ENCODE data around the gene ITCH. TPM values are rescaled to one million over a fixed set of nuclear protein-coding genes. Genes with fewer than 3 reads are reported as not detected.
"Not testable (repeated sequence)": the region's sequence is repeated elsewhere in the genome, so short reads cannot be mapped to it uniquely, and the experiment has no call there.

Gene ITCH
- total RNA-seq, 2 donors from 2014 or later, result 46.2 to 70.6 TPM

- peak overlapping the region; percentile 85 for H3K4me3 ChIP-seq
- H3K4me1 ChIP-seq (ENCODE audit: control insufficient read depth in 1 of 2, low read depth in 2 of 2), result peaks cover 28 to 48% of the 10 kb centered on the region in 2 donors
- H3K27me3 ChIP-seq (replicated peaks; ENCODE audit: insufficient read depth), result no peaks in the 10 kb centered on the region
- TF ChIP-seq CTCF (IDR thresholded peaks at IDR 0.05), result no peak
- H3K27ac ChIP-seq, result peak overlapping the region; percentile 86 to 88
- DNase-seq (ENCODE audit: low spot score) (no peak), ATAC-seq (ENCODE audit: insufficient number of reproducible peaks, low FRiP score, low read depth) (peak; percentile 71)
- H3K9me3 ChIP-seq, result no peaks in the 10 kb centered on the region
- no peaks in the 10 kb centered on the region for H3K36me3 ChIP-seq
These were observed 571 bp downstream of the ITCH start for GRCh38 chr20:34363465-34364222.

DNA sequence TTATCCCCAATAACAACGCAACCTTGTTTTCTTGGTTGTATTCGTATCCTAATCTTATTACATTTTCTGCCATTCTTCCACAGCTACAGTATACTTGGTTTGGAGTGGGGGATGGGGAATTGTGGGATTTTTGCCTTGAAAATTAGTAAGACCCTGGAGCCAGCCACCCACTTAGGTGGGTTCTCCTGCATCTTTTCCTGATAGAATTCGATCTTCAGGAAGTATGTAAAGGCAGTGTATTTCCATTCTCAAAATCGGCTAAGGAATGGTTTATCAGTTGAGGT, 1.1 kb downstream of the ITCH start:
- no peaks in the 10 kb centered on the region for H3K9me3 ChIP-seq
- no peaks in the 10 kb centered on the region for H3K27me3 ChIP-seq (replicated peaks; ENCODE audit: insufficient read depth)
- DNase-seq (ENCODE audit: low spot score) (no peak), ATAC-seq (ENCODE audit: insufficient number of reproducible peaks, low FRiP score, low read depth) (no peak)
- H3K27ac ChIP-seq, result peak overlapping the region; percentile 86 to 88
- H3K36me3 ChIP-seq, result no peaks in the 10 kb centered on the region
- H3K4me3 ChIP-seq, result peak overlapping the region; percentile 85
- TF ChIP-seq CTCF (IDR thresholded peaks at IDR 0.05), result no peak
- peaks cover 28 to 53% of the 10 kb centered on the region in 2 donors for H3K4me1 ChIP-seq (ENCODE audit: control insufficient read depth in 1 of 2, low read depth in 2 of 2)

DNA sequence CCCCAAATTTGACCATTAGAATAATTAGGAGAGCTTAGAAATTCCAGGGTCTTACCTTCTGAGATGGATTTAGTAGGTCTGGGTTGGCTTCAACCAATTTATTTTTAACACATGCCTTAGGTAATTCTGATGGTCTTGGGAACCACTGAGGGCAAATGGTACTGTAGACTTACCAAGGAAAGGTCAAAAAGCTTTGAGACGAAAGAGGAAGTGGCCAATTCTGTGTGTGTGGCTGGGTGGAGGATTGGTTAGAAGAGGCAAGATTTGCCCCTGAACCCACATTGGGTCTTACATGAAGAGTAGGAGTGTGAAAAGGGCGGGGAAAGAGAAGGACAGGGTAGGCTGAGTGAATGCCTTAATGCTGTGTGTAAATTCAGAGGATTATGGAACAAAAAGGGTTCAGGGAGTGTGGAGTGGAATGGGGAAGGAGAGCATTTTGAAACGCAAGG, 2.7 kb downstream of the ITCH start:
- Histone ChIP-seq H3K4me3 (peak overlapping the region; percentile 16), H3K27ac (no peak overlapping the region), H3K27me3 (replicated peaks; ENCODE audit: insufficient read depth) (no peaks in the 10 kb centered on the region), H3K36me3 (peaks cover 12% of the 10 kb centered on the region), H3K9me3 (no peaks in the 10 kb centered on the region), H3K4me1 (ENCODE audit: control insufficient read depth in 1 of 2, low read depth in 2 of 2) (peaks cover 28 to 53% of the 10 kb centered on the region in 2 donors)
- no peak for TF ChIP-seq CTCF (IDR thresholded peaks at IDR 0.05)
- DNase-seq (ENCODE audit: low spot score), result no peak
- ATAC-seq (ENCODE audit: insufficient number of reproducible peaks, low FRiP score, low read depth), result no peak

DNA sequence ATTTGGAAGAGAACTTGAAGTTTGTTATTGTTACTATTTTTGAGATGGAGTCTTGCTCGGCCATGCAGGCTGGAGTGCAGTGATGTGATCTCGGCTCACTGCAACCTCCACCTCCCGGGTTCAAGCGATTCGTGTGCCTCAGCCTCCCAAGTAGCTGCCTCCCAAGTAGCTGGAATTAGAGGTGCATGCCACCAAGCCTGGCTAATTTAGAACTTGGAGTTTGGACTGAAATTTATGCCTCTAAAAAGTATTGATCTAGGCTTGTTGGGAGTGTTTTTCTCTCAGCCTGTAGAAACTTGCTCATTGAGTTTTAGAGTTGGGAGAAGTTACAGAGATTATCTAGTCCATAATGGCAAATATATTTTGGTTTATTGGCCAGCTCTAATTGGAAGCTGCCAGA, 4.1 kb downstream of the ITCH start:
- Histone ChIP-seq H3K4me1 (ENCODE audit: control insufficient read depth in 1 of 2, low read depth in 2 of 2) (peaks cover 28 to 53% of the 10 kb centered on the region in 2 donors), H3K27ac (no peak overlapping the region), H3K27me3 (replicated peaks; ENCODE audit: insufficient read depth) (no peaks in the 10 kb centered on the region), H3K4me3 (no peak overlapping the region), H3K36me3 (peaks cover 12% of the 10 kb centered on the region), H3K9me3 (no peaks in the 10 kb centered on the region)
- no peak for TF ChIP-seq CTCF (IDR thresholded peaks at IDR 0.05)
- DNase-seq (ENCODE audit: low spot score) (no peak), ATAC-seq (ENCODE audit: insufficient number of reproducible peaks, low FRiP score, low read depth) (no peak)

- H3K9me3 ChIP-seq; ATAC-seq (ENCODE audit: insufficient number of reproducible peaks, low FRiP score, low read depth); H3K27ac ChIP-seq; DNase-seq (ENCODE audit: low spot score); H3K27me3 ChIP-seq (replicated peaks; ENCODE audit: insufficient read depth); H3K4me3 ChIP-seq: not testable (repeated sequence)
- H3K4me1 ChIP-seq (ENCODE audit: control insufficient read depth in 1 of 2, low read depth in 2 of 2), result peaks cover 28 to 49% of the 10 kb centered on the region in 2 donors
- peaks cover 12% of the 10 kb centered on the region for H3K36me3 ChIP-seq
These were observed 4.8 kb downstream of the ITCH start for GRCh38 chr20:34367911-34368310.

DNA sequence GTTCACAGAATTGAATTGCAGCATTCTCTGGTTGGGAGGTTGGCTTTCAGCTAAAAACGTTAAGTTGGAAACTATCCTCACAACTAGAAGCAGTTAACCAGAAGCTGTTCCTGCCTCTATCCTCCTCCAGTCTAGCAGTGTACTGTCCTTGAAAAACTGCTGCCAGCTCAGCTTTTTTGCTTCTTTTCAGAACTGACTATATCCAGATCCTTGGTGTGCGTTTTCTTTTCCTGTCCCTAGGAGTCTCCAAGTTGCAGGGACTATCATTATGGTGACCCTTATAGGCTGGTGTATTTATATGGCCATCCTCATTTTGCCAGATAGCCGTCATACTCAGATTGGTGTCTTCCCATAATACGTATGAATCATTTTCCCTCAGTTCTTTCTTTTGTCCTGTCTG, 5.5 kb downstream of the ITCH start:
- TF ChIP-seq CTCF (IDR thresholded peaks at IDR 0.05), result no peak
- peaks cover 28 to 48% of the 10 kb centered on the region in 2 donors for H3K4me1 ChIP-seq (ENCODE audit: control insufficient read depth in 1 of 2, low read depth in 2 of 2)

More for the DNA sequence above, 5.5 kb downstream of the ITCH start:
- Histone ChIP-seq H3K27ac (no peak overlapping the region), H3K9me3 (no peaks in the 10 kb centered on the region), H3K36me3 (peaks cover 12% of the 10 kb centered on the region), H3K27me3 (replicated peaks; ENCODE audit: insufficient read depth) (no peaks in the 10 kb centered on the region), H3K4me3 (no peak overlapping the region)
- no peak for ATAC-seq (ENCODE audit: insufficient number of reproducible peaks, low FRiP score, low read depth)
- no peak for DNase-seq (ENCODE audit: low spot score)

Measured in thoracic aorta (tissue), 2 donors.